Left colon (tissue), 2 donors: ENCODE measurements around the gene MRPL14. TPM values are rescaled to one million over a fixed set of nuclear protein-coding genes. Genes with fewer than 3 reads are reported as not detected.

Source experiments
- ATAC-seq: fragments of 200-7000 bp; cut with Tn5 transposase; one replicate; pipeline ENCODE4 v1.9.1; 2020; ENCODE audit warnings: mild to moderate bottlenecking, moderate library complexity
- DNase-seq, 2 donors: peaks; one replicate each; pipeline ENCODE4 v3.0.0-alpha.2; 2020
- intact Hi-C, 2 donors: fragments of 100-400 bp; cut with DNase I in 1 of 2; cut with micrococcal nuclease in 1 of 2; formaldehyde crosslinking; loops; one replicate each; pipeline versions ENCODE4 v1.11.2 to v1.14.0; 2022; cut with DNase I, micrococcal nuclease
- total RNA-seq, 2 donors: library from RNA; stranded (reverse); fragmentation: NEBNext Ultra II Directional; extraction: Animal tissue kit (Norgen Biotek cat#: 25700); gene quantifications; one replicate each; pipeline ENCODE4 v1.2.1, GENCODE V29; 2021
- donor health status: DM: no; HTN: no; CAD: no.
- donor health status: DM: yes; HTN: yes; CAD: no.

The MRPL14 gene
- total RNA-seq, 2 donors from 2014 or later, result 47.5 to 63.1 TPM

DNA sequence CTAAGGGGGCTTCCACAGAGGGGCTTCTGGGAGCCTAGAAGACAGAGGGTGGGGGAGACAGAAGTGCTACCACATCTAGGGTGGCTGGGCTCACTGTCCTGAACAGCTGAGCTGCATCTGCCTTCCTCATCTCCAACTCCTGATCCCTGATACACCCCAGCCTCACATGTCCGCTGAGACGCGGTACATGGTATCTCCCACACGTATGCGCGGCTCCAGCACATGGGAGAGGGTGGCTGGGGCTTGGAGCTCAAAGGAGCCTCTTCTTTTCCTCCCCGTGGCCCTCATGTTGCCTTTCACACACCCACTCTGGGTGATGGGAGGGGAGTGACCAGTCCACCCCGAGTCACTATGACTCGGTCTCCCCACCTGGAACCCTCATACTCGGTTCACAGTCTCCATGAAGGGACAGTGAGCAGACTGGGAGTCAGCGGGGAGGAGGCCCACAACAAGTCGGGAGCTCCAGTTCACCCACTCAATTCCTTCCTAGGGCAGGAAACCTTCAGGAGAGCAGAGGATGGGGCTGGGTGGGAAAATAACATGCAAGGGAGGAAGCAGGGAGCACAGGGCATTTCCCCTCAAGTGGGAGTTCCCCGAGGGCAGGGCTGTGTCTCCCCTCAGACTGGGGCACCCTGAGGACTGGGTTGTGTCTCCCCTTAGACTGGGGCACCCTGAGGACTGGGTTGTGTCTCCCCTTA is 61.7 kb downstream of the MRPL14 start:
- ATAC-seq (no peak), DNase-seq (no peak)
- intact Hi-C loops, result no loop called here

DNA sequence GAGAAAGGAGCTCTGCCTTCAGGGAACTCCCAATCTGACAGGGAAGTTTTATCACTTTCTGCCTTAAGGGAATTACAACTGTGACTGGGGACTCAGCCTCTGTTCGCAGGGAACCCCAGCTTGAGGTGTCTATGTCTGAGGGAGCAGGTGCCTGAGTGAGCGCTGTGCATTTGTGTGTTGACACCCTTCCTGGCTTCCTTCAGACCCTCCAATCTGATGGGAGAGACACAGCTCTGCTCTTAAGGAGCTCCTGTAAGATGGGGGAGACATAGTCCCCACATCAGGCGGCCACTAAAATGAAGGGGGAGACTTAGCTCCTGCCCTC is 62.3 kb downstream of the MRPL14 start:
- DNase-seq (no peak), ATAC-seq (no peak)
- intact Hi-C loops, result no loop called here

DNA sequence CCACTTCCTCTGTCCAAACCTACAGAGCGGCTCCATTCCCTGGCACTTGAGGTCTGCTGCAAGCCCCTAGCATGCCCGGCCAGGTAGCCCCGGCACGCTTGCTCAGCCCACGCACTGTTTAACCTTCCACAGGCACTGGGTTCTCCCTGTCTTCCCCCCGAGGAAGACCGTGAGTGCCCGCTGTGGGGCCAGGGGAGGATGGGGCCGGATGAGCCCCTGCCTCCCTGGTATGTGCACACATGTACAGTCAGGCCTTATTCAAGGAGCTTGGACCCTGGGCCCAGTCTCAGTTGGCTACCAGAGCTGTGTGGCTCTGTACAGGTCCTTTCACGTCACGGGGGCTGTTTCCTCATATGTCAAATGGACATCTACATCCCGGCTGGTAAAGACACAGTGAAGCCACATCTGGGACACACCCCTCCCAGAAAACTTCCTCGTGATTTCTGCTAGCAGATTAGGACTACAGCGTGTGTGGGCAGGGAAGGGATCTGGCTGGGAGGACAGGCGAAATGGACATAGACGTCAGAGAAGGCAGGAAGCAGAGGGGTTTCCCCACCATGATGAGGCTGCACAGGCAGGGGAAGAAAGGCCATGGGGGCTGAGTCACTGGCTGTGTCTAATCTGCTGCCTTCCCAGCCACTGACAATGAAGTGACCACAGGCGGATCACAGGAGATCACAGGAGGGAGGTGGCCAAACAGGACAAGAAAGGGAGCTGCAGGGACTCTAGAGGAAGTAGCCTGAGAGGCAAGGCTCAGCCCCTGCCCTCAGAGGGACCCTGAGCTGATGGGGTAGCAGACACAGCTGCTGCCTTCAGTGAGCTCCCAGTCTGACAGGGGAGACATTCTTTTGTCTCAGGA is 62.9 kb downstream of the MRPL14 start:
- intact Hi-C loops, result no loop called here
- peak; percentile 50 for ATAC-seq
- peak in 1 of 2 donors; percentile 65 for DNase-seq

DNA sequence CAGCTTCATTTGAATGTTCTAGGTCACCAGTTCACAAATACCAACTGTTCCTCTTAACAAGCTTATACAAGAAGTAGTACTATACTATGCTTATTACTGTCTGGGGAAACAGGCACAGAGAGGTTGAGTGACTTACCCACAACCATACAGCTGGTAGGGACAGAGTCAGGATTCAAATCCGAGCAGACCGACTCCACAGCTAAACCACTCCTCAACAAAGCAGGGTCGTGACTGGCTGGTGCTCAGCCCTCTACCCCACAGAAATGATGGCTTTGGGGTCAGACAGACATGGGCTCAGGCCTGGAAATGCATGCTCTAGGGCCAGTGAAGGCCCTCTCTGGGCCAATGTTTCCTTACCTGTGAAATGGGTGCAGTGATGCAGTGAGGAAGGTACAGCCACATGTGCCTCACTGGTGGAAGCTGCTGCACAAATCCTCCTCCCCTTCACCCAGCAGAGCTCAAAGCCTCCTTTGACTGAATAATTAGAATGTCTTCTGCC is 63.6 kb downstream of the MRPL14 start:
- DNase-seq, result no peak
- intact Hi-C loops, result no loop called here
- ATAC-seq, result no peak

Other genes starting within 250 kb of the MRPL14 start
- 100 to 1,000 TPM in 1 of 2 donors, 10 to 100 TPM in 1; 99.7 to 102 TPM for gene TMEM63B, start 102 bp upstream of the MRPL14 start, total RNA-seq
- gene CAPN11, start 31.4 kb upstream of the MRPL14 start, total RNA-seq, result 1 to 10 TPM in 1 of 2 donors, under 1 TPM in 1; 0.70 to 3.0 TPM
- not detected for gene MYMX, start 89.5 kb upstream of the MRPL14 start, total RNA-seq
- gene SLC29A1, start 96.1 kb upstream of the MRPL14 start, total RNA-seq, result 10 to 100 TPM; 13.0 to 22.8 TPM
- 100 to 1,000 TPM; 278 to 329 TPM for gene HSP90AB1, start 119.6 kb upstream of the MRPL14 start, total RNA-seq
- gene SLC35B2, start 130.1 kb upstream of the MRPL14 start, total RNA-seq, result 10 to 100 TPM; 34.9 to 43.5 TPM
- 10 to 100 TPM in 1 of 2 donors, 1 to 10 TPM in 1; 9.6 to 15.3 TPM for gene NFKBIE, start 138.1 kb upstream of the MRPL14 start, total RNA-seq
- under 1 TPM; 0.21 to 0.31 TPM for gene TMEM151B, start 143.0 kb upstream of the MRPL14 start, total RNA-seq
- gene AARS2, start 185.9 kb upstream of the MRPL14 start, total RNA-seq, result 10 to 100 TPM in 1 of 2 donors, 1 to 10 TPM in 1; 8.6 to 12.0 TPM
- gene SPATS1, start 215.2 kb upstream of the MRPL14 start, total RNA-seq, result not detected